DND-41 (cell line): ENCODE measurements around the gene SERTAD1.

Experiments used
- ATAC-seq: fragments of 200-7000 bp; cut with Tn5 transposase; 3 replicates; pipeline ENCODE4 v1.9.1; 2021; ENCODE audit warnings: low read depth; ENCODE audit not compliant: insufficient read depth
- DNase-seq: peaks from one replicate; pipeline ENCODE4 v3.0.0-alpha.2; 2020
- H2AFZ ChIP-seq: 2 replicates; pipeline ENCODE4 v1.6.0; 2012; ENCODE audit warnings: low read depth, low read length
- H3K27ac ChIP-seq: 2 replicates; pipeline ENCODE4 v1.5.1; 2012; ENCODE audit warnings: low read length, inconsistent platforms
- H3K27me3 ChIP-seq: fragments of 200-600 bp; sonication (generic); 2 replicates; pipeline ENCODE4 v1.6.0; 2012; ENCODE audit warnings: low read length, mild to moderate bottlenecking, inconsistent platforms; ENCODE audit not compliant: insufficient read depth, poor library complexity
- H3K36me3 ChIP-seq: 2 replicates; pipeline ENCODE4 v1.5.1; 2012; ENCODE audit warnings: low read length, inconsistent platforms; ENCODE audit not compliant: insufficient read depth
- H3K4me1 ChIP-seq: 2 replicates; pipeline ENCODE4 v1.5.1; 2012; ENCODE audit warnings: mild to moderate bottlenecking, low read length; ENCODE audit not compliant: insufficient read depth
- H3K4me2 ChIP-seq: 2 replicates; pipeline ENCODE4 v1.6.0; 2012; ENCODE audit warnings: mild to moderate bottlenecking, moderate library complexity, low read length, inconsistent platforms; ENCODE audit not compliant: insufficient read depth
- H3K4me3 ChIP-seq, 2 experiments: fragments of 200-600 bp in 1 of 2; shearing (Covaris generic) in 1 of 2; 2 replicates each; pipeline ENCODE4 v1.5.1; 2012 to 2016; ENCODE audit warnings: inconsistent platforms in 2 of 2, low read length in 2 of 2, mild to moderate bottlenecking in 2 of 2, low read depth in 1 of 2, moderate library complexity in 1 of 2
- H3K79me2 ChIP-seq: 2 replicates; pipeline ENCODE4 v1.6.0; 2012; ENCODE audit warnings: low read length, inconsistent platforms; ENCODE audit not compliant: insufficient read depth
- H3K9ac ChIP-seq: 2 replicates; pipeline ENCODE4 v1.6.0; 2012; ENCODE audit warnings: low read depth, mild to moderate bottlenecking, inconsistent platforms, low read length, moderate library complexity
- H3K9me3 ChIP-seq: 2 replicates; pipeline ENCODE4 v1.5.1; 2012; ENCODE audit warnings: low read length, moderate library complexity, mild to moderate bottlenecking, inconsistent platforms; ENCODE audit not compliant: insufficient read depth, severe bottlenecking
- H4K20me1 ChIP-seq: 2 replicates; pipeline ENCODE4 v1.6.0; 2012; ENCODE audit warnings: low read length; ENCODE audit not compliant: insufficient read depth
- CTCF ChIP-seq: IDR thresholded peaks from 2 replicates; pipeline ENCODE4 v1.5.1; 2012; ENCODE audit warnings: borderline replicate concordance, low read length, moderate library complexity, mild to moderate bottlenecking; ENCODE audit not compliant: poor library complexity, severe bottlenecking; ENCODE audit errors: extremely low read depth
- EZH2 ChIP-seq: IDR thresholded peaks from 3 replicates; pipeline ENCODE4 v1.6.1; 2012; ENCODE audit warnings: borderline replicate concordance, low read depth, mild to moderate bottlenecking, moderate library complexity, low read length, inconsistent platforms; ENCODE audit not compliant: severe bottlenecking

SERTAD1 gene, protein sequence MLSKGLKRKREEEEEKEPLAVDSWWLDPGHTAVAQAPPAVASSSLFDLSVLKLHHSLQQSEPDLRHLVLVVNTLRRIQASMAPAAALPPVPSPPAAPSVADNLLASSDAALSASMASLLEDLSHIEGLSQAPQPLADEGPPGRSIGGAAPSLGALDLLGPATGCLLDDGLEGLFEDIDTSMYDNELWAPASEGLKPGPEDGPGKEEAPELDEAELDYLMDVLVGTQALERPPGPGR

GRCh38 chr19:40425450-40426287 is at the start of gene SERTAD1:
TSS of gene SERTAD1 (minus strand) at chr19:40425992. CDS start at chr19:40423546, 2,446 bp downstream.
- ATAC-seq, result peak; percentile 93
- H4K20me1 ChIP-seq, result no peaks in the 10 kb centered on the region
- H3K4me3 ChIP-seq, result peak within 1 kb of the TSS; percentile 88 to 99
- H3K79me2 ChIP-seq, result peaks cover 19% of the 10 kb centered on the region
- peak; percentile 100 for DNase-seq
- peak; percentile 60 for TF ChIP-seq CTCF
- no peak for TF ChIP-seq EZH2
- H3K27ac ChIP-seq, result peak within 1 kb of the TSS; percentile 94
- no peaks in the 10 kb centered on the region for H3K9me3 ChIP-seq
- H3K27me3 ChIP-seq, result no peaks in the 10 kb centered on the region
- peaks cover 25% of the 10 kb centered on the region for H3K4me1 ChIP-seq
- H3K4me2 ChIP-seq, result peak within 1 kb of the TSS; percentile 100
- peak within 1 kb of the TSS; percentile 98 for H2AFZ ChIP-seq
- peak within 1 kb of the TSS; percentile 96 for H3K9ac ChIP-seq
- H3K36me3 ChIP-seq, result peaks cover 13% of the 10 kb centered on the region; the same call in 1 of the 2 replicates

DNA sequence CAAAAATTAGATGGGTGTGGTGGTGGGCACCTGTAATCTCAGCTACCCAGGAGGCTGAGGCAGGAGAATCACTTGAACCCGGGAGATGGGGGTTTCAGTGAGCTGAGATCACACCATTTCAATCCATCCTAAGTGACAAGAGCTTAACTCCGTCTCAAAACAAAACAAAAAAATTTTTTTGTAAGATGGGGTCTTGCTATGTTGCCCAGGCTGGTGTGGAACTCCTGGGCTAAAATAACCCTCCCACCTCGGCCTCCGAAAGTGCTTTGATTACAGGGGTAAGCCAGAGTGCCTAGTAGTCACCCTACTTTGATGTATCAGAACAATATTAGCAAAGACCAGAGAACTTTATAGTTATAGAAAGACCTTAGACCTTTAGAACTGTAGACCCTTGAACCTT is 48.9 kb upstream of the SERTAD1 start:
- H4K20me1 ChIP-seq, result no peaks in the 10 kb centered on the region
- H3K4me3 ChIP-seq, result no peak overlapping the region
- no peak overlapping the region for H3K4me2 ChIP-seq
- H3K9ac ChIP-seq, result no peak overlapping the region
- H3K9me3 ChIP-seq, result no peaks in the 10 kb centered on the region
- no peak overlapping the region for H3K27ac ChIP-seq
- H3K4me1 ChIP-seq, result no peaks in the 10 kb centered on the region
- H3K36me3 ChIP-seq, result no peaks in the 10 kb centered on the region
- H3K27me3 ChIP-seq, result peaks cover 3% of the 10 kb centered on the region
- TF ChIP-seq EZH2 (no peak), CTCF (no peak)
- no peaks in the 10 kb centered on the region for H3K79me2 ChIP-seq
- ATAC-seq (no peak), DNase-seq (no peak)
- H2AFZ ChIP-seq, result no peak overlapping the region

DNA sequence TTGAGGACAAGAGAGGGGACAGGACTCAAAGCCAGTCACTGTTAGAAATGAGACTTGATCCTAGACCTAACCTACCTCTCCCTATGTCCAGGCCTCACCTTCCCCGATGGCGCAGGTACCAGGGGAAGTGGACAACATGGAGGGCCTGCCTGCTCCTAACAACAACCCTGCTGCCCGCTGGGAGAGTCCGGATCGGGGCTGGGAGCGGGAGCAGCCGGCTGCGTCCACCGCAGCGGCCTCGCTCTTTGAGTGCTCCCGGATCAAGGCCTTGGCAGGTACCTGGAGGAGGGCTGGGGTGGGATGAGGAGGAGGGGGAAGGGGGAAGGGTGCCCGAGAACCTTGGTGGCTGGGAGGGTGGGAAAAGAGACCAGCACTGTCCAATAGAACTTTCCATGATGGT is 46.7 kb upstream of the SERTAD1 start:
- TF ChIP-seq CTCF (no peak), EZH2 (no peak)
- no peaks in the 10 kb centered on the region for H3K4me1 ChIP-seq
- no peaks in the 10 kb centered on the region for H3K9me3 ChIP-seq
- H3K36me3 ChIP-seq, result no peaks in the 10 kb centered on the region
- no peaks in the 10 kb centered on the region for H3K27me3 ChIP-seq
- no peaks in the 10 kb centered on the region for H4K20me1 ChIP-seq
- H3K4me3 ChIP-seq, result no peak overlapping the region
- no peak overlapping the region for H3K4me2 ChIP-seq
- no peak for ATAC-seq
- H2AFZ ChIP-seq, result no peak overlapping the region
- H3K9ac ChIP-seq, result no peak overlapping the region
- no peak for DNase-seq
- H3K79me2 ChIP-seq, result no peaks in the 10 kb centered on the region
- H3K27ac ChIP-seq, result no peak overlapping the region
